D341Med (cell line): ENCODE results near the gene OR51V1.
"Not testable (repeated sequence)": the region's sequence is repeated elsewhere in the genome, so short reads cannot be mapped to it uniquely, and the experiment has no call there.

Source experiments
- DNase-seq: peaks from one replicate; pipeline ENCODE4 v3.0.0; 2012; ENCODE audit warnings: low spot score

Gene OR51V1

DNA sequence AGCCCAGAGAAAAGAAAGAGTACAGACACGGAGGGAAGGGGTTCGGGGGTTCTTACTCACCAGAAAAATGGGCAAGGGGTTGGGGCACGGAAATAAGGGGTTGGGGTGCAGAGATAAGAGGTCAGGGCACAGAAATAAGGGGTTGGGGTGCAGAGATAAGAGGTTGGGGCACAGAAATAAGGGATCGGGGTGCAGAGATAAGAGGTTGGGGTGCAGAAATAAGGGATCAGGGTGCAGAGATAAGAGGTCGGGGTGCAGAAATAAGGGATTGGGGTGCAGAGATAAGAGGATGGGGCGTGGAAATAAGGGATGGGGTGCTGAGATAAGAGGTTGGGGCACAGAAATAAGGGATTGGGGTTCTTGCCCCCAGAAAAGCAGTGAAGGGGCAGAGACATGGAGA is 35.7 kb downstream of the OR51V1 start:
- DNase-seq: not testable (repeated sequence)

DNA sequence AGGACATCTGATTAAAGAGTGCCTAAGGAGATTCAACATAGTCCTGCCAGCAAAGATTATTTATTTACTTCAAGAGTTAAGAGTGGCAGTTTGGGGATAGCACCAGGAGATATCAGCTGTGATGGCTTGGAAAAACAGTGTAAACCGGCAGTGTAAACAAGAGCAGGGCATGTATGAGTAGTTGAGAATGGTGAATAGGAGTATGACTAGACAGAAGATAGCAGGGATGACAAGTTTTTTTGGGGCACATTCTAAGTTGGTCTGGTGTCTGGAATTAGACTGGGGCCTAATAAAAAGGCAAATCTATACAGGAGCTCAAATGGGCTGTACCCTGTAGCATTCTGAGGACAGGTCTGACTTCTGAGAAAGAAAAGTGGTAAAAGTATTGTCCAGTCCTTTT is 39.4 kb downstream of the OR51V1 start:
- not testable (repeated sequence) for DNase-seq

DNA sequence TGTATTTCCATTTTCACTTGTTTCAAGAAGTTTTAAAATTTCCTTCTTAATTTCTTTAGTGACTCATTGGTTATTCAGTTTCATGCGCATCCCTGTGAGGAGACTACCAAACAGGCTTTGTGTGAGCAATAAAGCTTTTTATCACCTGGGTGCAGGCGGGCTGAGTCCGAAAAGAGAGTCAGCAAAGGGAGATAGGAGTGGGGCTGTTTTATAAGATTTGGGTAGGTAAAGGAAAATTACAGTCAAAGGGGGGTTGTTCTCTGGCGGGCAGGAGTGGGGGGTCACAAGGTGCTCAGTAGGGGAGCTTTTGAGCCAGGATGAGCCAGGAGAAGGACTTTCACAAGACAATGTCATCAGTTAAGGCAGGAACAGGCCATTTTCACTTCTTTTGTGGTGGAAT is 40.3 kb downstream of the OR51V1 start:
- DNase-seq: not testable (repeated sequence)

DNA sequence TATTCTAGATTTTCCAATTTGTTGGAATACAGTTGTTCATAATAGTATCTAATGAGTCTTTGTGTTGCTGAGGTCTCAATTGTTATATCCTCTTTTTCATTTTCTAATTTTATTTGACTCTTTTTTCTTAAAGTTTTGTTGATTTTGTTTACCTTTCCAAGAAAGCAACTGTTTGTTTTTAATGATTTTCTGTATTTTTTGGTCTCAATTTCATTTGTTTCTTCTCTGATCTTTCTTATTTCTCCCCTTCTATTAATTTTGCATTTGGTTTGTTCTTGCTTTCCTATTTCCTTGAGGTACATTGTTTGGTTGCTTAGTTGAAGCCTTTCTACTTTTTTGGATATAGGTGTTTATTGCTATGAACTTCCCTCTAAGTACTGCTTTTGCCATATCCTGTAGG is 40.7 kb downstream of the OR51V1 start:
- no peak for DNase-seq

- no peak for DNase-seq
These were observed 45.8 kb downstream of the OR51V1 start, which contains the start of gene OR52A1 for GRCh38 chr11:5154657-5155056. TSS of gene OR52A1 (minus strand) at chr11:5154757. CDS start at chr11:5152369, 2,388 bp downstream.

- no peak for DNase-seq
These were observed 46.7 kb downstream of the OR51V1 start for GRCh38 chr11:5153574-5154431.

DNA sequence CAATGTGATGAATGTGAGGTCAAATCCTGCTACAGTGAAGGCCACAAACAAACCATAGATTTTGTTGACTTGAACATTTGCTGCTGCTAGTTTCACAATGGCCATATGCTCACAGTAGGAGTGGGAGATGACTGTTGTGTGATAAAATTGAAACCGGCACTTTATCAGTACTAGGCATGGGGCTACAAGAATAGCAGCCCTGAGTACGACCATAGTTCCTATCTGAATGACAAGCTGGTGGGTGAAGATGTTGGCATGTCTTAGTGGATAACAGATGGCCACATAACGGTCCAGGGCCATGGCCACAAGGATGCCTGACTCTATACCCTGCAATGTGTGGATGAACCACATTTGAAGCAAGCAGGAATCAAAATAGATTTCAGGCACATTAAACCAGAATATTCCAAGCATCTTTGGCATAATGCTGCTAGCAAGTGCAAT is 48.7 kb downstream of the OR51V1 start:
- DNase-seq: no peak
